Activated T-cell treated with anti-CD3 and anti-CD28 coated beads, Interleukin-2, amount 50 U/mL, for 4 hours (primary cell): Measurements from ENCODE around the gene RELCH. TPM values are rescaled to one million over a fixed set of nuclear protein-coding genes. Genes with fewer than 3 reads are reported as not detected.
A peak's percentile ranks its signal among the peaks of the same experiment; 100 is the strongest.

Experiments
- ATAC-seq, 2 donors: fragments of 200-7000 bp; cut with Tn5 transposase; one replicate each; pipeline ENCODE4 v1.10.0; 2021
- DNase-seq: peaks from one replicate; pipeline ENCODE4 v3.0.0-alpha.2; 2020
- H3K27me3 Mint-ChIP-seq: one replicate; pipeline ENCODE4 v1.8.0; 2021; ENCODE audit warnings: low read depth, mixed read lengths
- H3K36me3 Mint-ChIP-seq: one replicate; pipeline ENCODE4 v1.8.0; 2022; ENCODE audit warnings: mixed read lengths; ENCODE audit not compliant: insufficient read depth
- H3K4me1 Mint-ChIP-seq: one replicate; pipeline ENCODE4 v1.8.0; 2021; ENCODE audit warnings: low read depth, mixed read lengths
- H3K4me3 Mint-ChIP-seq: one replicate; pipeline ENCODE4 v1.8.0; 2021; ENCODE audit warnings: mild to moderate bottlenecking, moderate library complexity, mixed read lengths
- H3K9me3 Mint-ChIP-seq: one replicate; pipeline ENCODE4 v1.8.0; 2021; ENCODE audit warnings: mixed read lengths
- total RNA-seq, 3 donors: library from RNA; stranded (reverse); gene quantifications; one replicate each; pipeline ENCODE4 v1.2.1, GENCODE V29; 2021

The RELCH gene
- total RNA-seq, 3 donors from 2014 or later = 14.6 to 20.2 (median 18.8) TPM

DNA sequence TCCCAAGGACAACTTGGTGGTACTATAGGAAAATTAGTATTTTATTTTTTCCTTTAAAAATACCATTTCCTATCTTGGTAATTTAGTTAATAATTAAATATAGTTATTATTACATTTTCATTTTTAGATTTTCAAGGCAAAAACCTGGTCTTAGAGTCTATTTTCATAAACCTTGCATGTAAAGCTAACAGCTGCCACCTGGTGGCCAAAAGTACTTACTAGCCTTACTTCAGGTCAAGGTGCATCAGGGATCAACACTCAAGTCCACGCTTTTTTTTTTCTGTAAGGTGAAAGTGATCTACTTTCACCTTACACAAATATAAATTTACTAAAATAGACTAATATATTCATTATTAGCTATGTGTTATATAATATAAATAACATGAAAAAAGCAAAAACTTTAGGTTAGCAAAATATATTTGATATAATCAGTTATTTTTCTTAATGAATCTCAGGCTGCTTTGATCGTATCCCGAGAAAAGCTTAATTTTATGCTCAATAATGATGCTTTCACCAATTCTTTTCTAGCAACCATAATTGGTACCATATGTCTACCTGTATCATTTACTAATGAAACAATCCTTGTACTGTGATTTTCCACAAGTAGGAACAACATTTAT lies 62.5 kb downstream of the RELCH start:
- no peaks in the 10 kb centered on the region for H3K27me3 Mint-ChIP-seq
- no peaks in the 10 kb centered on the region for H3K4me1 Mint-ChIP-seq
- no peaks in the 10 kb centered on the region for H3K9me3 Mint-ChIP-seq
- peaks cover 10% of the 10 kb centered on the region for H3K36me3 Mint-ChIP-seq
- ATAC-seq = peak in 1 of 2 donors; percentile 55
- DNase-seq = peak; percentile 69
- H3K4me3 Mint-ChIP-seq = no peak overlapping the region

GRCh38 chr18:62250475-62250874 lies 63.4 kb downstream of the RELCH start:
- no peak overlapping the region for H3K4me3 Mint-ChIP-seq
- DNase-seq (no peak), ATAC-seq (no peak)
- H3K27me3 Mint-ChIP-seq = no peaks in the 10 kb centered on the region
- H3K4me1 Mint-ChIP-seq = no peaks in the 10 kb centered on the region
- peaks cover 6% of the 10 kb centered on the region for H3K36me3 Mint-ChIP-seq
- no peaks in the 10 kb centered on the region for H3K9me3 Mint-ChIP-seq

DNA sequence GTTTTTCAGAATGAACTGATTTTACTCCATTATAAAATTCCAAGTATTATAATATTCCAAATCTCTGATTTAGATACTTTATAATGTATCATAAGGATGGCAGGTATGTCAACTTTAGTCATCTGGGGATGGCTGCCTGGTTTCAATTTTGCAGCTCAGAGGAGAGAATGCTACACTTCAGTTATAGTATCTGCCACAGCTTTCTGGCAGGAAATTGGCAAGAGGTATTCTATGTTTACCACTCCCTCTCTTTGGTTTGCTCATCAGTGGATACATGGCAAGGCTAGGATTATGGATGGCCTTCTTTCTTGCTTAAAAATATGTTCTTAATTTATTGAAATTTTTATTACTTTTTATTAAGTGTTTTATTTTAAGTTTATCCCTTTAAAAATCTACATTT lies 71.0 kb downstream of the RELCH start:
- peaks cover 2% of the 10 kb centered on the region for H3K4me1 Mint-ChIP-seq
- H3K9me3 Mint-ChIP-seq = no peaks in the 10 kb centered on the region
- H3K27me3 Mint-ChIP-seq = no peaks in the 10 kb centered on the region
- DNase-seq (no peak), ATAC-seq (no peak)
- H3K4me3 Mint-ChIP-seq = no peak overlapping the region
- peaks cover 32% of the 10 kb centered on the region for H3K36me3 Mint-ChIP-seq

GRCh38 chr18:62258616-62259015 lies 71.6 kb downstream of the RELCH start:
- ATAC-seq (no peak), DNase-seq (no peak)
- no peak overlapping the region for H3K4me3 Mint-ChIP-seq
- no peaks in the 10 kb centered on the region for H3K27me3 Mint-ChIP-seq
- peaks cover 2% of the 10 kb centered on the region for H3K4me1 Mint-ChIP-seq
- peaks cover 32% of the 10 kb centered on the region for H3K36me3 Mint-ChIP-seq
- H3K9me3 Mint-ChIP-seq = no peaks in the 10 kb centered on the region

DNA sequence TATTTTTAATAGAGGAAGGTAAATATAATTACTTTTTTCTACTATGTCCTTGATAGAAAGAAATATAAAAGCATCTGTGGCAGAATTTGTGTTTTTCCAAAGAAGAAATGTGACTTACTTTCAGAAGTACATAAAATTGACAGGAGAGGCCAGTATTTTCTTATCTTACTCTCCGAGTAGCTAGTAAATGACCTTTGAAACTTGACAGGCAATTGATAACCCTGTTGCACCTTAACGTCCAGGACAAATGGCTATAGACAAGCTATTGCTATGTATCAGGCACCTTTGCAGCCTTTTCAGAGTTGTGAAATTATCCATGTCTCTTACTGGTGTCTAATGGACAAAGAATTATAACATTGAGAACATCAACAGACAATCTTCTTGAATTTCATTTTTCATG lies 75.0 kb downstream of the RELCH start:
- Mint-ChIP-seq H3K27me3 (no peaks in the 10 kb centered on the region), H3K9me3 (no peaks in the 10 kb centered on the region), H3K4me3 (no peak overlapping the region), H3K4me1 (peaks cover 2% of the 10 kb centered on the region), H3K36me3 (peaks cover 38% of the 10 kb centered on the region)
- ATAC-seq (no peak), DNase-seq (no peak)

GRCh38 chr18:62264984-62265383 lies 77.9 kb downstream of the RELCH start:
- Mint-ChIP-seq H3K4me1 (peaks cover 2% of the 10 kb centered on the region), H3K36me3 (peaks cover 28% of the 10 kb centered on the region), H3K4me3 (no peak overlapping the region), H3K27me3 (no peaks in the 10 kb centered on the region), H3K9me3 (no peaks in the 10 kb centered on the region)
- DNase-seq (no peak), ATAC-seq (no peak)

DNA sequence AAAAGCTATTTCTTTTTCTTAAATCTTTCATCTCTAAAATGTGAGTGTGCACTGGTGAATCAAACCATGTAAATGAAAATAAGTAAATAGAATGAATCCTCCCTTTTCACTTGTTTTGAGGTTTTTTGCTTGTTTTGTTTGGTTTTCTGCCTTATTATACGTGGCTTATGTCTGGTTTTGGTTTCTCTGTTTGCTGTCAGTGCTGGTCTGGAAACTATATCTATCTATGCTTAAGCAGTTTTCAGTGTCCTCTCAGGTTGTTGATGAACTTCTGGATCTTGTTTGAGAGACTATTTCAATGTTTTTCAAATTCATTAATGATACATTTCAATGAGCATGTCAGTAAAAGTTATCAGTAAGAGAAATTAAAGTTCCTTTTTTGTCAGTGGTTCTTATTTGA lies 90.0 kb downstream of the RELCH start:
- no peaks in the 10 kb centered on the region for H3K9me3 Mint-ChIP-seq
- H3K4me3 Mint-ChIP-seq = no peak overlapping the region
- H3K4me1 Mint-ChIP-seq = peaks cover 11% of the 10 kb centered on the region
- H3K36me3 Mint-ChIP-seq = peaks cover 26% of the 10 kb centered on the region
- no peaks in the 10 kb centered on the region for H3K27me3 Mint-ChIP-seq
- ATAC-seq = no peak
- DNase-seq = no peak

DNA sequence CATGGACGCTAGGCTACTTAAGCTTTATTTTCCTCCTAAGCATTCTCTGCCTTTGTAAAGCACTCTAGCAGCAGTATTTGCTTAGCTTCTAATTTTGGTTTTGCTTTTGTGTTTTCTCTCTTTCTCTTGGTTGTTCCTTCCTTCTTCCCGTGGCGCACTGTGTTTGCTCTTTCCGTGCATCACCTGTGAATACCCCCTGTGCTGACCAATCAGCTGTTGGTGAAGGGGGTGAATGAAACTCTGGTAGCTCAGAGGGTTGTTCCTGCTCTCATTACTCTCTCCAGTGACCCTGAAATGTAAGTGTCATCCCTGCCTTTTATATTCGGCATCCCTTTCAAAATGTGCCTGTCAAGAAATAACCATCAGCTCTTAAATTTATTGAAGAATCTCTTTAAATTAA lies 92.5 kb downstream of the RELCH start:
- H3K27me3 Mint-ChIP-seq = no peaks in the 10 kb centered on the region
- ATAC-seq (no peak), DNase-seq (no peak)
- peaks cover 42% of the 10 kb centered on the region for H3K36me3 Mint-ChIP-seq
- H3K9me3 Mint-ChIP-seq = no peaks in the 10 kb centered on the region
- H3K4me1 Mint-ChIP-seq = peaks cover 17% of the 10 kb centered on the region
- H3K4me3 Mint-ChIP-seq = no peak overlapping the region

GRCh38 chr18:62280058-62280457 lies 93.0 kb downstream of the RELCH start:
- Mint-ChIP-seq H3K9me3 (no peaks in the 10 kb centered on the region), H3K27me3 (no peaks in the 10 kb centered on the region), H3K4me1 (peaks cover 17% of the 10 kb centered on the region), H3K4me3 (no peak overlapping the region), H3K36me3 (peaks cover 45% of the 10 kb centered on the region)
- DNase-seq = no peak
- no peak for ATAC-seq

GRCh38 chr18:62280786-62281185 lies 93.7 kb downstream of the RELCH start:
- Mint-ChIP-seq H3K4me3 (no peak overlapping the region), H3K9me3 (no peaks in the 10 kb centered on the region), H3K4me1 (peaks cover 17% of the 10 kb centered on the region), H3K36me3 (peaks cover 45% of the 10 kb centered on the region), H3K27me3 (no peaks in the 10 kb centered on the region)
- ATAC-seq (no peak), DNase-seq (no peak)

GRCh38 chr18:62281684-62282083 lies 94.6 kb downstream of the RELCH start:
- no peak for DNase-seq
- peak; percentile 56 to 64 for ATAC-seq
- Mint-ChIP-seq H3K36me3 (peaks cover 46% of the 10 kb centered on the region), H3K4me3 (no peak overlapping the region), H3K4me1 (peaks cover 17% of the 10 kb centered on the region), H3K27me3 (no peaks in the 10 kb centered on the region), H3K9me3 (no peaks in the 10 kb centered on the region)

DNA sequence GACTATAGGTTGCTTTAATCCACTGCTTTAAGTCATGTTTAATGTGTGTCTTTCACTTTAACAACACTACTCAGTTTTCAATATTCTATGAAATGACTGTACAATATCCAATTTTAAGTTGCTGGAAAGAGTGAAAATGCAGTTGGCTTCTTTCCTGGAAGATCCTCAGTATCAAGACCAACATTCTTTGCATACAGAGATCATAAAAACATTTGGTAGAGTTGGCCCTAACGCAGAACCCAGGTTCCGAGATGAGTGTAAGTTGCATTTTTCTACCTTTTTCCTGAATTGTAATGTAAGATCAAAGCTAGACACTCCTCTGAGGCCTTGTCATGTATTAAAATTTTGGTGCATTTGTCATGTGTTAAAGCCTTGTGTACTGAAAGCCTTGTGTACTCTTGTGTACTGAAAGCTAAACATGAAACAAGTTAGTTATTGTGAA lies 95.2 kb downstream of the RELCH start:
- ATAC-seq (peak; percentile 64 to 65), DNase-seq (no peak)
- Mint-ChIP-seq H3K36me3 (peaks cover 43% of the 10 kb centered on the region), H3K9me3 (no peaks in the 10 kb centered on the region), H3K4me1 (peaks cover 17% of the 10 kb centered on the region), H3K27me3 (no peaks in the 10 kb centered on the region), H3K4me3 (no peak overlapping the region)

GRCh38 chr18:62284637-62285036 lies 97.6 kb downstream of the RELCH start:
- peaks cover 50% of the 10 kb centered on the region for H3K36me3 Mint-ChIP-seq
- no peaks in the 10 kb centered on the region for H3K27me3 Mint-ChIP-seq
- H3K4me1 Mint-ChIP-seq = peaks cover 20% of the 10 kb centered on the region
- no peaks in the 10 kb centered on the region for H3K9me3 Mint-ChIP-seq
- ATAC-seq = no peak
- DNase-seq = no peak
- no peak overlapping the region for H3K4me3 Mint-ChIP-seq

DNA sequence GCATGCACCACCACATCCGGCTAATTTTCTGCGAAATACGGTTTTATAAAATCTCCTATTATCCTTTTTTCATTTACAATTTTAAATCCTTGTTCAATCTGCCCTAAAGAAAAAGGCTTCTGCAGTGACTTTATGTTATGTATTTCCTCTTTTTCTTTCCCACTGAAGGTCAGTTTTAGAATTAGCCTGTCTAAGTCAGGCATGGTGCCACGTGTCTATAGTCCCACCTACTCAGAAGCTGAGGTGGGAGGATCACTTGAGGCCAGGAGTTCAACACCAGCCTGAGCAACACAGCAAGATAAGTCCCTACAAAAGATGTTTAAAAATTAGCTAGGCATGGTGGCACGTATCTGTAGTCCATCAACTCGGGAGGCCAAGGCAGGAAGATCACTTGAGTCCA lies 98.2 kb downstream of the RELCH start:
- Mint-ChIP-seq H3K36me3 (peaks cover 50% of the 10 kb centered on the region), H3K27me3 (no peaks in the 10 kb centered on the region), H3K9me3 (no peaks in the 10 kb centered on the region), H3K4me1 (peaks cover 20% of the 10 kb centered on the region), H3K4me3 (no peak overlapping the region)
- DNase-seq (no peak), ATAC-seq (no peak)

DNA sequence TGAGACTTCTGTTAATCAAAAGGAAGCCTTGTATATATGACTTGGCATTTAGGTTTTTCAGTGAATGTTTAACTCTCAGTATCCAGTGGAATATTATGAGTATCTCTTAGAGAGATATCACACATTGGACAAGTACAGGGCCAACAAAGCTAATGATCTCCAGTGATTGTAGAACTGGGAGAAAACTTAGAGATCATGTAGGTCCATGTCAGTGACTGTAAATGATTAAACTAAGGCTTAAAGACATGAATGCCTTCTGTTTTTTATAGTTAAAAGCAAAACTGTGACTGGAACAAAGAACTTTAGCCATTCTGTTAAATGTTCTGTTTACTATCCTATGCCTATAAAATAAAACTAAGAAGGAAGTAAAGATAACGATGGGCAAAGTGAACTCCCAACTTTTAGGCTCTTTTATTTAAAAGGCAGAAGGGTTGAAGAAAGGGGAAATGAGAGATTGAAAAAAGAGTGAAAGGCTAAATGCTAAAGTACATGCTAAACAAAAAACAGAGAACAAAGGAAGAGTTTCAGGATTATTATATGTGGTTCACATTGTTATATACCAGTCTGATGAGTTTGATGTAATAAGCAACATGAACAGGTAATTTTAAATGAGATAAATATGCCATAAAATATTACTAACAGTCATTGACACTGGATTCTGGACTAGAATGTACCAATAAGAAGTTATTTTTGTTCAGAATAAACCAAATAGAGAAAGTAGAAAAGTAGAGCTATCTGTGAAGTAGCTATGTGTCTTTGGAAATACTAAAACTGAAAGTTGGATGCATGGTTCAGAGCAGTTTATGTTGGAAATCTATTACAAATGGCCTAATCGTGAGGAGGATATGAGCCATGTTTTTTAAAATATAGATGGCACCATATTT lies 101.0 kb downstream of the RELCH start:
- DNase-seq = no peak
- Mint-ChIP-seq H3K27me3 (no peaks in the 10 kb centered on the region), H3K36me3 (peaks cover 37% of the 10 kb centered on the region), H3K4me3 (no peak overlapping the region), H3K4me1 (peaks cover 5% of the 10 kb centered on the region), H3K9me3 (no peaks in the 10 kb centered on the region)
- ATAC-seq = no peak
